Esophagus squamous epithelium (tissue), 4 donors: ENCODE results near the gene PPM1M.

Source experiments
- POLR2A ChIP-seq, 4 donors: fragments of 450-650 bp; IDR thresholded peaks; one replicate each; pipeline ENCODE4 v1.6.1; 2017; ENCODE audit warnings: antibody characterized with exemption in 4 of 4, mild to moderate bottlenecking in 4 of 4, moderate library complexity in 3 of 4
- TF ChIP-seq, protein P1 (sequence below), 6 experiments: fragments of 450-650 bp in 4 of 6; fragments of 200-600 bp in 2 of 6; sonication (generic) in 2 of 6; IDR thresholded peaks; one replicate each; pipeline ENCODE4 v1.5.1; 2016 to 2019; ENCODE audit warnings: antibody characterized with exemption in 6 of 6, mild to moderate bottlenecking in 4 of 6, moderate library complexity in 4 of 6

DNA sequence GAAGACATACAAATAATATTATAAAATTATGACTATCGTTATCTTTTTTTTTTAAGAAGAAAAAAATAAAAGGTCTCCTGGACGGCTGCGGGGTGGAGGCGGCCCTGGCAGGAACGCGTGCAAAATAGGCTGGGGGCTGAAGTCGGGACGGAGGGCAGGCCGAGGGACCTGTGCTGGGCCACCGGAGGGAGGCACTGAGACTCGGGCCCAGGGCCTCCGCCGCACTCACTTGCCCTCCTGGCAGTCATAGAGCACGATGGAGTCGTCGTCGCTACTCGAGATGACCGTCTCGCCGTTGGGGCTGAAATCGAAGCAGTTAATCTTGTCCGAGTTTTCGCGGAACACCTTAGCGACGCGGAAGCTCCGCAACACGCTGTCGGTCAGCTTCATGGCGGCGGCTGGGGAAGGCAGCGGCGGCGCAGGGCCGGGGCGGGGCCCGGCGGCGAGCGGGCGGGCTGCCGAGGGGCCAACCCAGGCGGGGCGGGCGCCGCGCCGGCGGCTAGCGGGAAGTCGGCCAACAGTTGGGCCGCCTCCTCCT, 32.5 kb downstream of the PPM1M start:
- TF ChIP-seq, protein P1, sequence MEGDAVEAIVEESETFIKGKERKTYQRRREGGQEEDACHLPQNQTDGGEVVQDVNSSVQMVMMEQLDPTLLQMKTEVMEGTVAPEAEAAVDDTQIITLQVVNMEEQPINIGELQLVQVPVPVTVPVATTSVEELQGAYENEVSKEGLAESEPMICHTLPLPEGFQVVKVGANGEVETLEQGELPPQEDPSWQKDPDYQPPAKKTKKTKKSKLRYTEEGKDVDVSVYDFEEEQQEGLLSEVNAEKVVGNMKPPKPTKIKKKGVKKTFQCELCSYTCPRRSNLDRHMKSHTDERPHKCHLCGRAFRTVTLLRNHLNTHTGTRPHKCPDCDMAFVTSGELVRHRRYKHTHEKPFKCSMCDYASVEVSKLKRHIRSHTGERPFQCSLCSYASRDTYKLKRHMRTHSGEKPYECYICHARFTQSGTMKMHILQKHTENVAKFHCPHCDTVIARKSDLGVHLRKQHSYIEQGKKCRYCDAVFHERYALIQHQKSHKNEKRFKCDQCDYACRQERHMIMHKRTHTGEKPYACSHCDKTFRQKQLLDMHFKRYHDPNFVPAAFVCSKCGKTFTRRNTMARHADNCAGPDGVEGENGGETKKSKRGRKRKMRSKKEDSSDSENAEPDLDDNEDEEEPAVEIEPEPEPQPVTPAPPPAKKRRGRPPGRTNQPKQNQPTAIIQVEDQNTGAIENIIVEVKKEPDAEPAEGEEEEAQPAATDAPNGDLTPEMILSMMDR (IDR thresholded peaks at IDR 0.05) = peak in 4 of 6 experiments; percentile 29 to 47 (median 45)
- no peak for TF ChIP-seq POLR2A (IDR thresholded peaks at IDR 0.05)
